Activated CD8-positive, alpha-beta T cell treated with anti-CD3 and anti-CD28 coated beads for 36 hours (primary cell): ENCODE results near the gene LARGE1. TPM values are rescaled to one million over a fixed set of nuclear protein-coding genes. Genes with fewer than 3 reads are reported as not detected.

Experiments
- ATAC-seq: fragments of 200-7000 bp; cut with Tn5 transposase; one replicate; pipeline ENCODE4 v1.10.0; 2021; ENCODE audit warnings: mild to moderate bottlenecking, moderate library complexity
- CTCF ChIA-PET: fragments of 350-600 bp; sonication (Branson Sonifier 250); formaldehyde crosslinking; loops from one replicate; lab custom pipeline; 2021; ENCODE audit warnings: antibody characterized with exemption; lab: Charles Lee
- POLR2A ChIA-PET: fragments of 350-600 bp; sonication (Branson Sonifier 250); formaldehyde crosslinking; loops from one replicate; lab custom pipeline; 2021; ENCODE audit warnings: antibody characterized with exemption; lab: Charles Lee
- DNase-seq: peaks from one replicate; pipeline ENCODE4 v3.0.0-alpha.2; 2020
- H3K27ac Mint-ChIP-seq: one replicate; pipeline ENCODE4 v1.8.0; 2021; ENCODE audit warnings: mild to moderate bottlenecking, mixed read lengths
- H3K27me3 Mint-ChIP-seq: one replicate; pipeline ENCODE4 v1.8.0; 2021; ENCODE audit warnings: mixed read lengths
- H3K36me3 Mint-ChIP-seq: one replicate; pipeline ENCODE4 v1.8.0; 2021; ENCODE audit warnings: low read depth, mixed read lengths
- H3K4me1 Mint-ChIP-seq: one replicate; pipeline ENCODE4 v1.8.0; 2021; ENCODE audit warnings: low read depth, mixed read lengths
- H3K4me3 Mint-ChIP-seq: one replicate; pipeline ENCODE4 v1.8.0; 2021; ENCODE audit warnings: mild to moderate bottlenecking, moderate library complexity, mixed read lengths
- H3K9me3 Mint-ChIP-seq: one replicate; pipeline ENCODE4 v1.8.0; 2021; ENCODE audit warnings: mixed read lengths
- intact Hi-C: fragments of 100-400 bp; cut with micrococcal nuclease; formaldehyde crosslinking; loops from one replicate; pipeline ENCODE4 v1.10.0; 2022
- total RNA-seq, 2 experiments: library from RNA; stranded (reverse); gene quantifications; one replicate each; pipeline ENCODE4 v1.2.3, GENCODE V29; 2021
- TF ChIP-seq, protein P1 (sequence below): fragments of 200-600 bp; IDR thresholded peaks from one replicate; pipeline ENCODE4 v1.8.0; 2022; ENCODE audit warnings: antibody characterized with exemption, mild to moderate bottlenecking

LARGE1 gene
- total RNA-seq, 2 experiments from 2014 or later = 0.31 to 0.32 TPM

DNA sequence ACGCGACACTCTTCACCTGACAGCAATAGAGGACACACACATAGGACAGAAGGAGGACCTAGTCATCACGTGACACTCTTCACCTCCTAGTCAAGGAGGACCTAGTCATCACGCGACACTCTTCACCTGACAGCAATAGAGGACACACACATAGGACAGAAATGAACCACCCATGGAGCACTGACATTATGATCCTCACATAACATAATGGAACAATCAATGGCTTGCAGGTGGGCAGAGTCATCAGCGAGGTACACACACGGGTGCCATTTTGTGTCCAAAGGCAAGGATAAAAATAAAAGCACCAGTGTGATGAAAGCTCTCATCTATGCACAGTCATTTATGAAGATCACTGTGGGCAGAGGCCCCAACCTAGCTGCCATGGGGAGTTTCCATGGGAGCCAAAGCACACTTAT, 354.7 kb downstream of the LARGE1 start:
- Mint-ChIP-seq H3K4me3 (no peak overlapping the region), H3K4me1 (peaks cover 9% of the 10 kb centered on the region), H3K27me3 (peaks cover 2% of the 10 kb centered on the region), H3K36me3 (no peaks in the 10 kb centered on the region), H3K27ac (no peak overlapping the region), H3K9me3 (no peaks in the 10 kb centered on the region)
- intact Hi-C loops = no loop called here
- TF ChIP-seq, protein P1, sequence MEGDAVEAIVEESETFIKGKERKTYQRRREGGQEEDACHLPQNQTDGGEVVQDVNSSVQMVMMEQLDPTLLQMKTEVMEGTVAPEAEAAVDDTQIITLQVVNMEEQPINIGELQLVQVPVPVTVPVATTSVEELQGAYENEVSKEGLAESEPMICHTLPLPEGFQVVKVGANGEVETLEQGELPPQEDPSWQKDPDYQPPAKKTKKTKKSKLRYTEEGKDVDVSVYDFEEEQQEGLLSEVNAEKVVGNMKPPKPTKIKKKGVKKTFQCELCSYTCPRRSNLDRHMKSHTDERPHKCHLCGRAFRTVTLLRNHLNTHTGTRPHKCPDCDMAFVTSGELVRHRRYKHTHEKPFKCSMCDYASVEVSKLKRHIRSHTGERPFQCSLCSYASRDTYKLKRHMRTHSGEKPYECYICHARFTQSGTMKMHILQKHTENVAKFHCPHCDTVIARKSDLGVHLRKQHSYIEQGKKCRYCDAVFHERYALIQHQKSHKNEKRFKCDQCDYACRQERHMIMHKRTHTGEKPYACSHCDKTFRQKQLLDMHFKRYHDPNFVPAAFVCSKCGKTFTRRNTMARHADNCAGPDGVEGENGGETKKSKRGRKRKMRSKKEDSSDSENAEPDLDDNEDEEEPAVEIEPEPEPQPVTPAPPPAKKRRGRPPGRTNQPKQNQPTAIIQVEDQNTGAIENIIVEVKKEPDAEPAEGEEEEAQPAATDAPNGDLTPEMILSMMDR = no peak
- ATAC-seq (no peak), DNase-seq (peak; percentile 16)
- POLR2A ChIA-PET = interaction anchor here (0.6 kb wide), 1 partner anchor 27 kb away, joined by 3 read pairs; no protein-coding TSS in a partner anchor
- CTCF ChIA-PET = no interaction called here

DNA sequence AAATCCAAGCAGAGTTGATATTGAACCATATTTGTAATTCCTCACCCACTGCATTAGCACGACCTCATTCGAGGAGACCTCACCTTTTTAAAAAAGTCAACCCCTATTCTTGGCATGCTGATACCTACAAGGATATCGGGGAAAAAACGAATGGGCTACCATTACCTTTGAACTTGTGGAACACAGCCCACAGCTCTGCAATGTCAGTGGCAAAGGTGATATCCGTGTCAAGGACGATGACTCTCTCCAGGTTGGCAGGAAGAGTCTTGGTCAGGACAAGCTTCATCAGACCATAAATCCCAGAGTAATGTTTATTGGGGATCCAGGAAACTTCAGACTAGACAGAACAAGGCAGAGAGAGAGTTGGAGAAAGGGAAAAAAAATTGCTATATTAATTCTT, 355.6 kb downstream of the LARGE1 start:
- DNase-seq (no peak), ATAC-seq (no peak)
- ChIA-PET CTCF (no interaction called here), POLR2A (no interaction called here)
- H3K9me3 Mint-ChIP-seq = no peaks in the 10 kb centered on the region
- H3K36me3 Mint-ChIP-seq = no peaks in the 10 kb centered on the region
- TF ChIP-seq, protein P1 = no peak
- no peak overlapping the region for H3K4me3 Mint-ChIP-seq
- H3K27ac Mint-ChIP-seq = no peak overlapping the region
- peaks cover 2% of the 10 kb centered on the region for H3K27me3 Mint-ChIP-seq
- peaks cover 9% of the 10 kb centered on the region for H3K4me1 Mint-ChIP-seq
- intact Hi-C loops = no loop called here

DNA sequence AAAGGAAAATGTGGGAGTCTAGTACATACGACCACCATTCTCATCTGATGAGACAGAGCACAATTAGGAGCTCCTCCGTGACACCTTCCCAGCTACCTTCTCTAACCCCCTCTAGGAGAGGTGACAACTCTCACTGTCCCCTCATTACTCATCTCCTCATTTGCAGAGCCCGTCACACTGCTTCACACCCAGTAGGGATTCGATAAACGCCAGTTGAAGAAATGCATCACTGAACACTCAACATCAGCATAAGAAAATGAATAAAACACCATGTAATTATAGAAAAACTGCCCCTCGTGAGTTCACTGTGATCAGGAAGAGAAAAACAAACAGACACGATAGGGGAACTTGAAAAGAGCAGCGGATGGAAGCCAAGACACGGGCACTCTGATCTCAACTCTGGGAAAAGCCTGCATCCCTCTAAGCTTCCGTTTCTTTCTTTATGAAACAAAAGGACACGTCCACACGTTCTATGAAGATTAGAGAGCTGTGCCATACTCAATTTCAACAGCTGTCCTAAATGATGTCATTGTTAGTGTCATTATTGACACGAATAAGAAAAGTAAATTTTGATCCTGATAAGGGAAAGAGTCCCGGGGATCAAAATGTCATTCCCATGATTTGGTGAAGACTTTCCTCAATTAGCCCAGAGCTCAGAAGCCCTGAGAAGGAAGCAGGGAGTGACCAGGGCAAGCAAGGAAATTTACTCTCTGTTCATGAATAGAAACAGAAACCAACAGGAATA, 356.9 kb downstream of the LARGE1 start:
- CTCF ChIA-PET = no interaction called here
- TF ChIP-seq, protein P1 = no peak
- Mint-ChIP-seq H3K9me3 (no peaks in the 10 kb centered on the region), H3K27ac (no peak overlapping the region), H3K4me3 (no peak overlapping the region), H3K27me3 (peaks cover 2% of the 10 kb centered on the region), H3K4me1 (peaks cover 9% of the 10 kb centered on the region), H3K36me3 (no peaks in the 10 kb centered on the region)
- intact Hi-C loops = no loop called here
- ATAC-seq (no peak), DNase-seq (no peak)
- POLR2A ChIA-PET = no interaction called here

DNA sequence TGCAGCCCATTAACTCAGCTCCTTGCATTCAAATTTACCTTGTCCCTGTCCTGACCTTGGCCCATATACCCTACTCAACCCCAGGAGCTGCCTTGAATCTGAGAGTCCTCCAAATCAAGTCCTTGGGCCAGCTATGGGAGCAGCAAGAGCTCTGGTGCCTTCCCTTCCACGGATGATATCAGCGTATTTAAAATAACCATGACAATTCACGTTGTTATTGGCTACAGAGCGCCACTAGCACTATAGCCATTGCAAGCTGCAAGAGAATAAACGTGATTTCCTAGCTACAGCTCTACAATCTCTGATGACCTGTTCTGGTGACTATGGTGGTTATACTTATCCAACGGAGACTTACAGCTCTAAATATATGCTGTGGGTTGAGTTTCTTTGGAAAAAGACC, 357.8 kb downstream of the LARGE1 start:
- ATAC-seq = no peak
- H3K27ac Mint-ChIP-seq = no peak overlapping the region

More for the DNA sequence above, 357.8 kb downstream of the LARGE1 start:
- ChIA-PET CTCF (interaction anchor here (0.9 to 1.2 kb wide), 2 partner anchors 9 to 44 kb away, joined by 3 read pairs; no protein-coding TSS in a partner anchor), POLR2A (no interaction called here)
- Mint-ChIP-seq H3K9me3 (no peaks in the 10 kb centered on the region), H3K36me3 (no peaks in the 10 kb centered on the region), H3K4me1 (peaks cover 2% of the 10 kb centered on the region), H3K27me3 (no peaks in the 10 kb centered on the region), H3K4me3 (no peak overlapping the region)
- no peak for DNase-seq
- intact Hi-C loops = no loop called here
- TF ChIP-seq, protein P1 = no peak
